Hepatocyte (in vitro differentiated cells): ENCODE results near the gene GORASP1. TPM values are rescaled to one million over a fixed set of nuclear protein-coding genes. Genes with fewer than 3 reads are reported as not detected.

Experiments
- DNase-seq: peaks from one replicate; pipeline ENCODE4 v3.0.0-alpha.2; 2016; ENCODE audit warnings: low spot score
- H2AFZ ChIP-seq: fragments of 200-600 bp; sonication (generic); 2 replicates; pipeline ENCODE4 v1.6.0; 2016; ENCODE audit warnings: antibody characterized with exemption, mild to moderate bottlenecking
- H3K27ac ChIP-seq: fragments of 200-600 bp; sonication (generic); 2 replicates; pipeline ENCODE4 v1.5.1; 2016; ENCODE audit warnings: mild to moderate bottlenecking
- H3K27me3 ChIP-seq: fragments of 200-600 bp; sonication (generic); 2 replicates; pipeline ENCODE4 v1.6.1; 2016
- H3K36me3 ChIP-seq: fragments of 200-600 bp; sonication (generic); replicated peaks from 2 replicates; pipeline ENCODE4 v1.5.1; 2016; ENCODE audit warnings: low read depth; ENCODE audit not compliant: insufficient read depth
- H3K4me1 ChIP-seq: fragments of 200-600 bp; sonication (generic); 2 replicates; pipeline ENCODE4 v1.5.1; 2016; ENCODE audit warnings: mild to moderate bottlenecking, moderate library complexity; ENCODE audit not compliant: insufficient read depth
- H3K4me2 ChIP-seq: fragments of 200-600 bp; sonication (generic); 2 replicates; pipeline ENCODE4 v1.6.0; 2016
- H3K4me3 ChIP-seq: fragments of 200-600 bp; sonication (generic); 2 replicates; pipeline ENCODE4 v1.5.1; 2016; ENCODE audit warnings: mild to moderate bottlenecking
- H3K79me2 ChIP-seq: fragments of 200-600 bp; sonication (generic); 2 replicates; pipeline ENCODE4 v1.6.0; 2017; ENCODE audit warnings: mild to moderate bottlenecking
- H3K9me2 ChIP-seq: fragments of 200-600 bp; sonication (generic); replicated peaks from 2 replicates; pipeline ENCODE4 v1.6.0; 2017; ENCODE audit warnings: mild to moderate bottlenecking; ENCODE audit not compliant: insufficient read depth
- H3K9me3 ChIP-seq: fragments of 200-600 bp; sonication (generic); 2 replicates; pipeline ENCODE4 v1.5.1; 2016; ENCODE audit warnings: low read depth, mild to moderate bottlenecking
- H4K20me1 ChIP-seq: fragments of 200-600 bp; sonication (generic); 2 replicates; pipeline ENCODE4 v1.6.0; 2016; ENCODE audit warnings: mild to moderate bottlenecking; ENCODE audit not compliant: insufficient read depth, poor library complexity, severe bottlenecking
- EZH2 ChIP-seq: fragments of 200-600 bp; sonication (generic); IDR thresholded peaks from 2 replicates; pipeline ENCODE4 v1.6.1; 2016; ENCODE audit warnings: antibody characterized with exemption, mild to moderate bottlenecking, borderline replicate concordance
- EZH2phosphoT487 ChIP-seq: fragments of 200-600 bp; sonication (generic); IDR thresholded peaks from one replicate; pipeline ENCODE4 v1.6.1; 2018; ENCODE audit warnings: antibody characterized with exemption, mild to moderate bottlenecking, low read depth, moderate library complexity; ENCODE audit not compliant: unreplicated experiment, severe bottlenecking
- WGBS: methylation state at CpG from one replicate; pipeline ENCODE4 v1.1.6; 2016; ENCODE audit warnings: low lambda C conversion rate; ENCODE audit errors: missing lambda C conversion rate; 5-methylcytosine and 5-hydroxymethylcytosine counted together
- polyA plus RNA-seq: library from polyadenylated mRNA; unstranded; fragments of >200 nt; fragmentation: Nextera tagmentation; extraction: Ambion mirVana; gene quantifications from 2 replicates; pipeline ENCODE4 v1.2.1, GENCODE V29; 2016
- total RNA-seq: library from RNA; depleted of rRNA; stranded (reverse); fragments of >200 nt; gene quantifications from 2 replicates; pipeline ENCODE4 v1.2.3, GENCODE V29; 2014
- TF ChIP-seq, protein P1 (sequence below): fragments of 200-600 bp; sonication (generic); IDR thresholded peaks from 2 replicates; pipeline ENCODE4 v1.5.1; 2016; ENCODE audit warnings: antibody characterized with exemption, mild to moderate bottlenecking; ENCODE audit not compliant: poor library complexity

Gene GORASP1
- total and polyA plus RNA-seq, 2 experiments from 2014 or later: 48.6 to 49.0 TPM

DNA sequence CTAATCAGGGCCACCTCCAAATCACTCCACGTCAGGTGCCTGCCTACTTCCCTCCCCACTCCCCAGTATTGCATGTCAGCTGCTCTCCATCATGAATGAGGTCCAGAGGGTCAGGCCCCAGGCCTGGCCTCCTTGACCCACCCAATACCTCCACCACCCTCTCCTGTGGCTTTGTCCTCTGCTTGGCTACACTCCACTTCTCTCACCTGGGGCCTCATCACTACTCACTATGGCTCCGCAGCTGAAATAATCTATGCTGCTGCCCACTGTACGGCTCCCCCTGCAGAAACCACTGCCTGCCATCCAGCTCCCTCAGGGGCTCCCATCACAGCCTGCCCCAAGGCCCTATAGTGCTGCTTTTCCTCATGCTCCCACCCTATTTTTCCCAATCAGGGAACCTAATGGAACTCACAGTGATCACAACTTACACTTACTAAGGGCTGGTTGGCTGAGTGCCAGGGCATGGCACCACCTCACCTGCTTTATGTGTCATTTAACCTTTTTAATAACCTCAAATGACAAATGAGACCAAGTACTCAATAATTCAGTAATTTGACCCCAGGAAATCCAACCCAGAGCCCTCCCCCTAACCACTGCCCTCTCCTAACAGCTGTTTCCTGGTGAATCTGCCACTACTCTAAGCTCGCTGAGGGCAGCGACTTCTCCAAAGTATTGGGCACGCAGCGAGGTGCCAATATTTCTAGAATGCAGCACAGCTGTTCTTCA, 2.3 kb downstream of the GORASP1 start:
- Histone ChIP-seq H3K4me2 (peak overlapping the region; percentile 91), H3K27me3 (no peaks in the 10 kb centered on the region), H3K4me1 (peaks cover 11% of the 10 kb centered on the region), H3K79me2 (peaks cover 57% of the 10 kb centered on the region), H3K27ac (no peak overlapping the region), H3K4me3 (no peak overlapping the region), H3K9me2 (no peaks in the 10 kb centered on the region), H3K36me3 (no peaks in the 10 kb centered on the region), H2AFZ (no peak overlapping the region), H4K20me1 (peaks cover 48% of the 10 kb centered on the region), H3K9me3 (no peaks in the 10 kb centered on the region)
- TF ChIP-seq EZH2: no peak
- TF ChIP-seq, protein P1, sequence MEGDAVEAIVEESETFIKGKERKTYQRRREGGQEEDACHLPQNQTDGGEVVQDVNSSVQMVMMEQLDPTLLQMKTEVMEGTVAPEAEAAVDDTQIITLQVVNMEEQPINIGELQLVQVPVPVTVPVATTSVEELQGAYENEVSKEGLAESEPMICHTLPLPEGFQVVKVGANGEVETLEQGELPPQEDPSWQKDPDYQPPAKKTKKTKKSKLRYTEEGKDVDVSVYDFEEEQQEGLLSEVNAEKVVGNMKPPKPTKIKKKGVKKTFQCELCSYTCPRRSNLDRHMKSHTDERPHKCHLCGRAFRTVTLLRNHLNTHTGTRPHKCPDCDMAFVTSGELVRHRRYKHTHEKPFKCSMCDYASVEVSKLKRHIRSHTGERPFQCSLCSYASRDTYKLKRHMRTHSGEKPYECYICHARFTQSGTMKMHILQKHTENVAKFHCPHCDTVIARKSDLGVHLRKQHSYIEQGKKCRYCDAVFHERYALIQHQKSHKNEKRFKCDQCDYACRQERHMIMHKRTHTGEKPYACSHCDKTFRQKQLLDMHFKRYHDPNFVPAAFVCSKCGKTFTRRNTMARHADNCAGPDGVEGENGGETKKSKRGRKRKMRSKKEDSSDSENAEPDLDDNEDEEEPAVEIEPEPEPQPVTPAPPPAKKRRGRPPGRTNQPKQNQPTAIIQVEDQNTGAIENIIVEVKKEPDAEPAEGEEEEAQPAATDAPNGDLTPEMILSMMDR: no peak
- TF ChIP-seq EZH2phosphoT487: no peak
- WGBS: 89% methylated on average over 7 of the region's 7 CpGs
- no peak for DNase-seq

DNA sequence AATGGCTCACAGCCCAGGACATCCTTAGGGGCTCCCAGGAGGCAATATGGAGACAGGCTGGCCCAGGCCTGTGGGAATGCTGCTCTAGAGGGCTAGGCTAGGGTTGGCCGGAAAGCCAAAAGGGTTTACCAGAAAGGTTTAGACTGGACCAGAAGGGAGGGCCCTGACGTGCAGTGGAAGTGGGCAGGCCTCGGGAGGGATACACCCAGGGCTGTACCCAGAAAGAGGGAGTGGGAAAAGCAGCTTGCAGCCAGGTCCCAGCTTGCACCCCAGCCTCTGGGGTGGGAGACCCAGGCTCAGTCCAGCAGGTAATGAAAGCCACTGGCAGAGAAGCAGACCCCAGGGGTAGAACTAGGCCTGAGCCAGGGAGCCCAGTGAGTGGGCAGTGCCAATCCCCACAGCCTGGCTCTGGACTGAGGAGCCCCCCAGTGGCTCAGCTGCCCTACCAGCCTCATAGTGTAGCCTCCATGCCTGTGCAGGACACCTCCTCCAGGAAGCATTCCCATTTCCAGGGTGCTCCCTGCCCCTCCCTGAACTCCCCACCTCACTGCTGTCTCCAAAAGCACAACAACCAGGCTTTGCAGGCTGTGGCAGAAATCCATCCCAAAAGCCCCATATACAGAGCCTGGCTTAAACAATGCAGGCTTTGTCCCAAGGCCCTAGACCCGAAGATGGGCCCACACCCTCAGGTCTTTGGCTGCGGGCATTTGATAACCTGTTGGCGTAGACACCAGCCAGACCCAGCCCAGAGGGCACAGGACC, 3.5 kb downstream of the GORASP1 start:
- Histone ChIP-seq H3K9me2 (no peaks in the 10 kb centered on the region), H3K36me3 (no peaks in the 10 kb centered on the region), H3K4me3 (no peak overlapping the region), H4K20me1 (peaks cover 48% of the 10 kb centered on the region), H3K4me1 (peaks cover 11% of the 10 kb centered on the region), H3K4me2 (no peak overlapping the region), H3K27ac (no peak overlapping the region), H2AFZ (no peak overlapping the region), H3K79me2 (peaks cover 57% of the 10 kb centered on the region), H3K27me3 (no peaks in the 10 kb centered on the region), H3K9me3 (no peaks in the 10 kb centered on the region)
- 97% methylated on average over 6 of the region's 6 CpGs for WGBS
- TF ChIP-seq EZH2: no peak
- TF ChIP-seq, protein P1: no peak
- no peak for TF ChIP-seq EZH2phosphoT487
- DNase-seq: no peak

DNA sequence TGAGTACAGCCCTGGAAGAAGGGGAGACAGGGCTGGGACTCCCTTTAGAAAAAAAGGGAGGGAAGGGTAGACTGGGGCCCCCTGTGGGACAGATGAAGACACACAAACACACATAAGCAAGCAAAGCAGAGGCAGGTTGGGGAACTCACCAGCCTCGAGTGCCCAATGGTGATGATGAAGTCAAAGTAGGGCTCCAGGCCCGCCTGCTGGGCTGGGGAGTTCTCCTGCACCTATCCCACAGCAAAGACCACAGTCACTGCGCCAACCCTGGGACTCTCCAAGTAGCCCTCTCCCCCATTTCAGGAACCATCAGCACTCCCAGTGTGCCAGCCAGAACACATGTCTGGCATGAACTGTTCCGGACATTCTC, 4.1 kb downstream of the GORASP1 start:
- Histone ChIP-seq H3K4me3 (no peak overlapping the region), H3K9me3 (no peaks in the 10 kb centered on the region), H3K4me1 (peaks cover 11% of the 10 kb centered on the region), H3K27ac (no peak overlapping the region), H4K20me1 (peaks cover 48% of the 10 kb centered on the region), H3K9me2 (no peaks in the 10 kb centered on the region), H3K79me2 (peaks cover 57% of the 10 kb centered on the region), H3K4me2 (no peak overlapping the region), H3K36me3 (no peaks in the 10 kb centered on the region), H3K27me3 (no peaks in the 10 kb centered on the region), H2AFZ (no peak overlapping the region)
- TF ChIP-seq EZH2phosphoT487 (no peak), EZH2 (no peak)
- TF ChIP-seq, protein P1: no peak
- WGBS: 86% methylated on average over 4 of the region's 4 CpGs
- DNase-seq: no peak
